IMR-90 (cell line): ENCODE data around the gene ZNF618. TPM values are rescaled to one million over a fixed set of nuclear protein-coding genes. Genes with fewer than 3 reads are reported as not detected.
A peak's percentile ranks its signal among the peaks of the same experiment; 100 is the strongest.

Source experiments
- ATAC-seq: fragments of 200-7000 bp; cut with Tn5 transposase; 2 replicates; pipeline ENCODE4 v1.9.1; 2020; ENCODE audit warnings: low read depth, mild to moderate bottlenecking, moderate library complexity
- BruUV-seq: library from RNA; stranded (reverse); fragments of 400-500 nt; replicated peaks from 2 replicates; lab custom pipeline; 2021; lab: Mats Ljungman, UMichigan
- CTCF ChIA-PET: fragments of 300-600 bp; formaldehyde crosslinking; extraction: SDS; loops from one replicate; lab custom pipeline; 2021; ENCODE audit warnings: antibody characterized with exemption; lab: Yijun Ruan, JAX
- POLR2A ChIA-PET: fragments of 300-600 bp; sonication (Branson Sonifier 250); formaldehyde crosslinking; loops from one replicate; lab custom pipeline; 2022; ENCODE audit warnings: antibody characterized with exemption; ENCODE audit not compliant: unreplicated experiment; lab: Charles Lee
- DNase-seq: peaks from one replicate; pipeline ENCODE4 v3.0.0; 2013
- H2AFZ ChIP-seq: replicated peaks from 2 replicates; pipeline ENCODE3; 2013; ENCODE audit warnings: low read length, mild to moderate bottlenecking; ENCODE audit not compliant: poor library complexity
- H2AK5ac ChIP-seq: 2 replicates; pipeline ENCODE4 v1.6.1; 2013; ENCODE audit warnings: low read depth, low read length, inconsistent platforms
- H2AK9ac ChIP-seq: replicated peaks from 2 replicates; pipeline ENCODE3; 2013; ENCODE audit warnings: mild to moderate bottlenecking, low read depth, low read length, moderate library complexity; ENCODE audit not compliant: poor library complexity
- H2BK120ac ChIP-seq: 2 replicates; pipeline ENCODE4 v1.6.1; 2013; ENCODE audit warnings: low read depth, low read length, inconsistent platforms
- H2BK15ac ChIP-seq: 3 replicates; pipeline ENCODE4 v1.6.1; 2013; ENCODE audit warnings: low read depth, low read length, inconsistent platforms
- H2BK20ac ChIP-seq: 2 replicates; pipeline ENCODE4 v1.6.1; 2013; ENCODE audit warnings: low read depth, mild to moderate bottlenecking, inconsistent platforms, low read length, moderate library complexity
- H2BK5ac ChIP-seq: 2 replicates; pipeline ENCODE4 v1.6.1; 2013; ENCODE audit warnings: mild to moderate bottlenecking, low read depth, low read length, inconsistent platforms; ENCODE audit not compliant: poor library complexity, severe bottlenecking
- H3K14ac ChIP-seq: replicated peaks from 2 replicates; pipeline ENCODE4 v1.6.1; 2013; ENCODE audit warnings: low read depth, low read length, inconsistent platforms
- H3K18ac ChIP-seq: 2 replicates; pipeline ENCODE4 v1.6.1; 2013; ENCODE audit warnings: low read depth, low read length, control low read depth
- H3K23ac ChIP-seq: 2 replicates; pipeline ENCODE4 v1.6.1; 2013; ENCODE audit warnings: low read depth, low read length, inconsistent platforms
- H3K27ac ChIP-seq: 2 replicates; pipeline ENCODE4 v1.5.1; 2013; ENCODE audit warnings: mild to moderate bottlenecking, control low read depth, low read length; ENCODE audit not compliant: insufficient read depth
- H3K27me3 ChIP-seq: 2 replicates; pipeline ENCODE4 v1.6.1; 2013; ENCODE audit warnings: low read length; ENCODE audit not compliant: control insufficient read depth, insufficient read depth
- H3K36me3 ChIP-seq: 2 replicates; pipeline ENCODE4 v1.6.1; 2013; ENCODE audit warnings: low read length, mixed read lengths; ENCODE audit not compliant: control insufficient read depth, insufficient read depth
- H3K4ac ChIP-seq: 2 replicates; pipeline ENCODE4 v1.6.1; 2013; ENCODE audit warnings: low read depth, low read length, inconsistent platforms
- H3K4me1 ChIP-seq: 2 replicates; pipeline ENCODE4 v1.6.1; 2013; ENCODE audit warnings: low read length, mixed read lengths; ENCODE audit not compliant: control insufficient read depth, insufficient read depth
- H3K4me2 ChIP-seq: 2 replicates; pipeline ENCODE4 v1.6.1; 2013; ENCODE audit warnings: low read depth, mild to moderate bottlenecking, control low read depth, low read length, moderate library complexity
- H3K4me3 ChIP-seq: 2 replicates; pipeline ENCODE4 v1.5.1; 2013; ENCODE audit warnings: low read depth, mild to moderate bottlenecking, control low read depth, low read length, moderate library complexity; ENCODE audit not compliant: insufficient read depth
- H3K56ac ChIP-seq: 2 replicates; pipeline ENCODE4 v1.6.1; 2013; ENCODE audit warnings: low read length, inconsistent platforms; ENCODE audit not compliant: insufficient read depth; ENCODE audit errors: extremely low read depth
- H3K79me1 ChIP-seq, 2 experiments: 2 replicates each; pipeline ENCODE4 v1.6.1; 2013; ENCODE audit warnings: low read length in 2 of 2, inconsistent platforms in 1 of 2, low read depth in 1 of 2
- H3K9ac ChIP-seq: 2 replicates; pipeline ENCODE4 v1.6.1; 2013; ENCODE audit warnings: low read depth, low read length, control low read depth
- H3K9me1 ChIP-seq: 2 replicates; pipeline ENCODE4 v1.6.1; 2013; ENCODE audit warnings: low read length, inconsistent platforms; ENCODE audit not compliant: insufficient read depth
- H3K9me3 ChIP-seq: 2 replicates; pipeline ENCODE4 v1.6.1; 2013; ENCODE audit warnings: low read length; ENCODE audit not compliant: control insufficient read depth, insufficient read depth
- H4K20me1 ChIP-seq: 2 replicates; pipeline ENCODE4 v1.6.1; 2013; ENCODE audit warnings: low read length, inconsistent platforms; ENCODE audit not compliant: insufficient read depth
- H4K5ac ChIP-seq: 2 replicates; pipeline ENCODE4 v1.6.1; 2013; ENCODE audit warnings: mild to moderate bottlenecking, low read depth, low read length, control low read depth
- H4K8ac ChIP-seq, 2 experiments: 2 replicates each; pipeline ENCODE4 v1.6.1; 2013; ENCODE audit warnings: low read depth in 2 of 2, low read length in 2 of 2, control low read depth in 1 of 2, inconsistent platforms in 1 of 2
- H4K91ac ChIP-seq: 2 replicates; pipeline ENCODE4 v1.6.1; 2013; ENCODE audit warnings: low read depth, low read length, inconsistent platforms; ENCODE audit not compliant: insufficient read depth
- BHLHE40 ChIP-seq: fragments of 150-350 bp; IDR thresholded peaks from 2 replicates; pipeline ENCODE4 v1.6.1; 2016; ENCODE audit warnings: mild to moderate bottlenecking, low read depth, low read length
- CEBPB ChIP-seq: IDR thresholded peaks from 2 replicates; pipeline ENCODE4 v1.6.1; 2012; ENCODE audit warnings: low read depth, low read length, improper control_type of control experiment
- CHD1 ChIP-seq: IDR thresholded peaks from 2 replicates; pipeline ENCODE4 v1.6.1; 2012; ENCODE audit warnings: low read depth, low read length, improper control_type of control experiment
- FOS ChIP-seq: fragments of 150-350 bp; IDR thresholded peaks from 2 replicates; pipeline ENCODE4 v1.6.1; 2016; ENCODE audit warnings: low read depth, low read length
- MAFK ChIP-seq: IDR thresholded peaks from 2 replicates; pipeline ENCODE4 v1.6.1; 2012; ENCODE audit warnings: low read depth, low read length, improper control_type of control experiment
- MAZ ChIP-seq: IDR thresholded peaks from 2 replicates; pipeline ENCODE4 v1.6.1; 2012; ENCODE audit warnings: low read depth, mild to moderate bottlenecking, low read length, improper control_type of control experiment, moderate library complexity, borderline replicate concordance
- MXI1 ChIP-seq: IDR thresholded peaks from 2 replicates; pipeline ENCODE4 v1.6.1; 2012; ENCODE audit warnings: low read depth, mild to moderate bottlenecking, low read length, moderate library complexity, borderline replicate concordance
- NFE2L2 ChIP-seq: fragments of 150-350 bp; IDR thresholded peaks from 2 replicates; pipeline ENCODE4 v1.6.1; 2016; ENCODE audit warnings: low read depth, mild to moderate bottlenecking, low read length
- POLR2A ChIP-seq: IDR thresholded peaks from 2 replicates; pipeline ENCODE4 v1.6.1; 2012; ENCODE audit warnings: mild to moderate bottlenecking, low read depth, low read length
- RAD21 ChIP-seq: IDR thresholded peaks from 2 replicates; pipeline ENCODE4 v1.6.1; 2012; ENCODE audit warnings: low read length, improper control_type of control experiment
- RCOR1 ChIP-seq: IDR thresholded peaks from 2 replicates; pipeline ENCODE4 v1.6.1; 2012; ENCODE audit warnings: mild to moderate bottlenecking, low read length, improper control_type of control experiment; ENCODE audit not compliant: insufficient replicate concordance
- RFX5 ChIP-seq: IDR thresholded peaks from 2 replicates; pipeline ENCODE4 v1.8.0; 2012; ENCODE audit warnings: low read depth, mild to moderate bottlenecking, low read length, moderate library complexity
- SMC3 ChIP-seq: fragments of 150-350 bp; IDR thresholded peaks from 2 replicates; pipeline ENCODE4 v1.6.1; 2016; ENCODE audit warnings: low read depth, mild to moderate bottlenecking, antibody characterized with exemption, low read length, moderate library complexity
- WGBS, 2 experiments: methylation state at CpG; one replicate each; pipeline versions ENCODE4 v1.1.5 to v1.1.7; 2013; ENCODE audit warnings: missing lambda C conversion rate in 2 of 2; ENCODE audit not compliant: insufficient read length in 1 of 2; ENCODE audit errors: extremely low coverage in 2 of 2; 5-methylcytosine and 5-hydroxymethylcytosine counted together
- dilution Hi-C: fragments of 300-500 bp; cut with HindIII; formaldehyde crosslinking; loops from one replicate; pipeline ENCODE4 v1.14.3; 2018; ENCODE audit warnings: low sequenced_read_pairs; ENCODE audit not compliant: unreplicated experiment
- in situ Hi-C: fragments of 300-500 bp; cut with MboI; formaldehyde crosslinking; loops from 3 replicates; pipeline ENCODE4 v1.14.3; 2019; ENCODE audit warnings: low sequenced_read_pairs, inconsistent platforms, mixed read lengths
- intact Hi-C: fragments of 100-400 bp; cut with micrococcal nuclease; formaldehyde crosslinking; loops from 2 replicates; pipeline ENCODE4 v1.10.0; 2022
- polyA plus RNA-seq, 3 experiments: library from polyadenylated mRNA; depleted of rRNA; stranded (reverse); fragments of >200 nt; gene quantifications; 2 replicates each; pipeline ENCODE4 v1.2.3, GENCODE V29; 2012; ENCODE audit warnings: low replicate concordance in 1 of 3
- total RNA-seq: library from RNA; depleted of rRNA; stranded (reverse); fragments of >200 nt; gene quantifications from 2 replicates; pipeline ENCODE4 v1.2.3, GENCODE V29; 2012
- TF ChIP-seq, protein P1 (sequence below): fragments of 150-350 bp; IDR thresholded peaks from 2 replicates; pipeline ENCODE4 v1.6.1; 2017; ENCODE audit warnings: mild to moderate bottlenecking, antibody characterized with exemption, low read length, low read depth
- TF ChIP-seq, protein P2 (sequence below): fragments of 150-350 bp; IDR thresholded peaks from 2 replicates; pipeline ENCODE4 v1.6.1; 2016; ENCODE audit warnings: low read depth, mild to moderate bottlenecking, low read length, moderate library complexity, borderline replicate concordance
- TF ChIP-seq, protein P3 (sequence below): conservative IDR thresholded peaks from 2 replicates; pipeline ENCODE4 v1.5.1; 2012; ENCODE audit warnings: mild to moderate bottlenecking, low read depth, low read length, improper control_type of control experiment

The ZNF618 gene
- total and polyA plus RNA-seq, 2 of the 4 experiments (the other 2 are of a cell fraction) = 8.2 to 9.4 TPM

DNA sequence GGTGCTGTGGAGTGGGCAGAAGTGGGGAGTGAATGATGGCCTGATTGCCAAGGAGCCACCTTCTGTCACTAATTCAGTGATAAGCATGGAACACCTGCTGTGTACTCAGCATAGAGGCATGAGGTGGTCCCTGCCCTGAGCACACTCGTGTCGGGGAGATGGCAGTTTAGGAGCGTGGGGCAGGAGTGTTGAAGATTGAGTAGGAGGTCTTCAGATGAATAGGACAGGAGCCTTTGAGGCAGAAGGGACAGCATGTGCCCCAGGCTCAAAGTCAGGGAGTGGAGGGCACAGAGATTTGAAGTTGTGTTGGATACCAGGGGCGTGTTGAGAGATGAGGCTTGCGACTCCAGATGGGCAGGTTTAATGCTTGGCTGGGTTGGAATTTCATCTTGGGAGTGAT is 55.0 kb downstream of the ZNF618 start:
- in situ Hi-C loops (no loop called here), intact Hi-C loops (no loop called here), dilution Hi-C loops (no loop called here)
- ChIA-PET CTCF (no interaction called here), POLR2A (no interaction called here)
- H3K56ac ChIP-seq = no peak overlapping the region
- H2AK9ac ChIP-seq = peak overlapping the region; percentile 61
- no peak overlapping the region for H2BK5ac ChIP-seq
- no peak overlapping the region for H3K4me2 ChIP-seq
- TF ChIP-seq, protein P1, sequence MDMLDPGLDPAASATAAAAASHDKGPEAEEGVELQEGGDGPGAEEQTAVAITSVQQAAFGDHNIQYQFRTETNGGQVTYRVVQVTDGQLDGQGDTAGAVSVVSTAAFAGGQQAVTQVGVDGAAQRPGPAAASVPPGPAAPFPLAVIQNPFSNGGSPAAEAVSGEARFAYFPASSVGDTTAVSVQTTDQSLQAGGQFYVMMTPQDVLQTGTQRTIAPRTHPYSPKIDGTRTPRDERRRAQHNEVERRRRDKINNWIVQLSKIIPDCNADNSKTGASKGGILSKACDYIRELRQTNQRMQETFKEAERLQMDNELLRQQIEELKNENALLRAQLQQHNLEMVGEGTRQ = no peak
- TF ChIP-seq, protein P2, sequence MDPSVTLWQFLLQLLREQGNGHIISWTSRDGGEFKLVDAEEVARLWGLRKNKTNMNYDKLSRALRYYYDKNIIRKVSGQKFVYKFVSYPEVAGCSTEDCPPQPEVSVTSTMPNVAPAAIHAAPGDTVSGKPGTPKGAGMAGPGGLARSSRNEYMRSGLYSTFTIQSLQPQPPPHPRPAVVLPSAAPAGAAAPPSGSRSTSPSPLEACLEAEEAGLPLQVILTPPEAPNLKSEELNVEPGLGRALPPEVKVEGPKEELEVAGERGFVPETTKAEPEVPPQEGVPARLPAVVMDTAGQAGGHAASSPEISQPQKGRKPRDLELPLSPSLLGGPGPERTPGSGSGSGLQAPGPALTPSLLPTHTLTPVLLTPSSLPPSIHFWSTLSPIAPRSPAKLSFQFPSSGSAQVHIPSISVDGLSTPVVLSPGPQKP = no peak
- TF ChIP-seq RCOR1 = no peak
- TF ChIP-seq, protein P3, sequence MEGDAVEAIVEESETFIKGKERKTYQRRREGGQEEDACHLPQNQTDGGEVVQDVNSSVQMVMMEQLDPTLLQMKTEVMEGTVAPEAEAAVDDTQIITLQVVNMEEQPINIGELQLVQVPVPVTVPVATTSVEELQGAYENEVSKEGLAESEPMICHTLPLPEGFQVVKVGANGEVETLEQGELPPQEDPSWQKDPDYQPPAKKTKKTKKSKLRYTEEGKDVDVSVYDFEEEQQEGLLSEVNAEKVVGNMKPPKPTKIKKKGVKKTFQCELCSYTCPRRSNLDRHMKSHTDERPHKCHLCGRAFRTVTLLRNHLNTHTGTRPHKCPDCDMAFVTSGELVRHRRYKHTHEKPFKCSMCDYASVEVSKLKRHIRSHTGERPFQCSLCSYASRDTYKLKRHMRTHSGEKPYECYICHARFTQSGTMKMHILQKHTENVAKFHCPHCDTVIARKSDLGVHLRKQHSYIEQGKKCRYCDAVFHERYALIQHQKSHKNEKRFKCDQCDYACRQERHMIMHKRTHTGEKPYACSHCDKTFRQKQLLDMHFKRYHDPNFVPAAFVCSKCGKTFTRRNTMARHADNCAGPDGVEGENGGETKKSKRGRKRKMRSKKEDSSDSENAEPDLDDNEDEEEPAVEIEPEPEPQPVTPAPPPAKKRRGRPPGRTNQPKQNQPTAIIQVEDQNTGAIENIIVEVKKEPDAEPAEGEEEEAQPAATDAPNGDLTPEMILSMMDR = no peak
- TF ChIP-seq MAZ = no peak
- no peak for TF ChIP-seq MAFK
- no peak for TF ChIP-seq CEBPB
- TF ChIP-seq CHD1 = no peak
- TF ChIP-seq RFX5 = no peak
- TF ChIP-seq FOS = no peak
- TF ChIP-seq BHLHE40 = no peak
- TF ChIP-seq RAD21 = no peak
- TF ChIP-seq POLR2A = no peak
- TF ChIP-seq MXI1 = no peak
- no peak for TF ChIP-seq NFE2L2
- TF ChIP-seq SMC3 = no peak
- DNase-seq (no peak), ATAC-seq (no peak)
- H3K27me3 ChIP-seq = no peaks in the 10 kb centered on the region
- H3K4ac ChIP-seq = peak overlapping the region; percentile 74
- peaks cover 58 to 88% of the 10 kb centered on the region in 2 experiments for H3K79me1 ChIP-seq
- no TSS peak for BruUV-seq
- no peak overlapping the region for H3K4me3 ChIP-seq
- H3K9me1 ChIP-seq = peaks cover 36% of the 10 kb centered on the region
- H3K14ac ChIP-seq = peak overlapping the region; percentile 55; the same call in 1 of the 2 replicates
- 0 out of 2 replicates have a peak overlapping the region, but pooled peaks have one; percentile 56 for H3K23ac ChIP-seq
- H2AK5ac ChIP-seq = peak overlapping the region; percentile 57; the same call in 1 of the 2 replicates
- H2BK15ac ChIP-seq = peak overlapping the region; percentile 41; the same call in 2 of the 3 replicates
- H3K36me3 ChIP-seq = no peaks in the 10 kb centered on the region
- no peak overlapping the region for H3K27ac ChIP-seq
- no peak overlapping the region for H3K18ac ChIP-seq
- H3K9me3 ChIP-seq = peaks cover 5% of the 10 kb centered on the region
- no peak overlapping the region for H4K91ac ChIP-seq
- peaks cover 48% of the 10 kb centered on the region; the same call in 1 of the 2 replicates for H4K20me1 ChIP-seq
- H2BK120ac ChIP-seq = 0 out of 2 replicates have a peak overlapping the region, but pooled peaks have one; percentile 22
- H2BK20ac ChIP-seq = peak overlapping the region; percentile 55; the same call in 1 of the 2 replicates
- no peak overlapping the region for H4K8ac ChIP-seq
- H3K4me1 ChIP-seq = peaks cover 8% of the 10 kb centered on the region
- H2AFZ ChIP-seq = no peak overlapping the region
- no peak overlapping the region for H3K9ac ChIP-seq
- H4K5ac ChIP-seq = no peak overlapping the region
- WGBS, 2 experiments = 93% methylated on average over 3 of the region's 5 CpGs; no CpG with 5 or more reads in 1 of the 2 experiments
